Smooth muscle cell of the pulmonary artery (primary cell): ENCODE results near the gene FXYD7. TPM values are rescaled to one million over a fixed set of nuclear protein-coding genes. Genes with fewer than 3 reads are reported as not detected.

Experiments
- total RNA-seq: library from RNA; depleted of rRNA; stranded (reverse); fragments of >200 nt; gene quantifications from 2 replicates; pipeline ENCODE4 v1.2.3, GENCODE V29; 2014

The FXYD7 gene
- total RNA-seq: not detected in 2 replicates

DNA sequence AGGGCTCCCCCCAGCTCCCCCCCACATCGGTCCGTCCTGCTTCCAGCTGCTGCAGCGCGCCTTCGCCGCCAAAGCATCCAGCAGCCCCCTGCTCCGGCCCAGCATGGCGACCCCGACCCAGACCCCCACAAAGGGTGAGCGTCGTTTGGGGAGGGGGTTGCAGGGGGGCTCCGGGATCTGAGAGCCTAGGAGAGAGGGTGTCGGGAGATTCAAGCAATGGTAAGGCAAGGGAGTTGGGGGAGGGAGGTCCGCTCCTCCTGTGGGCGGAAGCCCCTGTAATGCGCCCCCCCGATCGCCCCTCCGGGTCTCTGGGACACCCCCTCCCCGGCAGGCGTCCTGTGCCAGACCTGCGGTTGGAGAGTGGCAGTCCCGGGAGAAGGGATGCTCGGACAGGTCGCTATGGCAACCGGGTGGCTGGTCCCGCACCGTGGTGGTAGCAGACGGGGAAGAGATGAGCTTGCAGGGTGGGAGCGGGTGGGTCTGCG, at the start of gene FXYD7:
TSS of gene FXYD7 (plus strand) at position 25 of the 485 bp plus-strand sequence. CDS start at position 104, 79 bp downstream.

GRCh38 chr19:35115177-35115951, 27.7 kb upstream of the FXYD7 start, which contains the start of gene FXYD3:
FXYD3 (plus strand) TSS chr19:35115823; CDS start chr19:35119377, 3,554 bp downstream.

GRCh38 chr19:35134601-35135242, 8.3 kb upstream of the FXYD7 start, which contains the start of gene LGI4:
LGI4 (minus strand) TSS chr19:35135059; CDS start chr19:35134680, 379 bp downstream.

GRCh38 chr19:35138305-35138892, 4.7 kb upstream of the FXYD7 start, which contains the start of gene FXYD1:
FXYD1 (plus strand) TSS chr19:35138824; CDS start chr19:35140080, 1,256 bp downstream.

DNA sequence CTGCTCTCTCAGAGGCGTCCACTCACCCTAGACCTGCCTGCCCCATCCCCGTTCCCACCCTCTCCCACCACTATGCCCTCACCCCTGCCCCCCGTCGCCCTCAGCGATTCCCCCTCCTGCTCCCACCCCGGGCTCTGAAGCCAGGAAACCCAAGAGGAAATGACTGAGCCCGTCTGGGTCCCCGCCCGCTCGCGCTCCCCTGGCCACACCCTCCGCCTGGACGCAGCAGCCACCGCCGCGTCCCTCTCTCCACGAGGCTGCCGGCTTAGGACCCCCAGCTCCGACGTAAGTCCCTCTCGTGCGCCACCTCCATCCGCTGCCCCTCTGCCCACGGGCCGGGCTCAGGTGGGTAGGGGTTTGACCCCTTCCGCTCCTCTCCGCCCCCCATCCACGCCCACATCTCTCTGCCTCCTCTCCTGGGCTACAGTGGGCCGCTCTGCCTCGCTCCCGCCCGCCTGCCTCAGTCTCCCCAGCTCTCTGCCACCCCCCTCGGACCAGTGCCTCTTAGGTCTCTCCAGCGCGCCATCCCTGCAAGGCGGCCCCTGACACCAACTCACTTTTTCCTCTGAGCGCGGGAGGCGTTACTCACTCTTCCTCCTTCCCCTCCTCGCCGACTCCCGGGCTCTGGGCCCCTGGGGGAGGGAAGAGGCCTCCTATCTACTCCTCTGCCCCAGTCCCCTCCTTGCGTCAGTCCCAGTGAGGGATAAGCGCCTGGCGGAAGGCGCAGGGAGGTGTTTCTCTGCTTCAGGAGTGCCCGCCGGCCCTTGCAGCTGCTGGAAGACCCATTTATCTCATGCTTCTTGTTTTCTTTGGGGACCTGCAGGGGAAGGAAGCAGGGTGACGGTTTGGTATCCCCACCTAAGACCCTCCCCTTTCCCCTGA, 11.7 kb downstream of the FXYD7 start, which contains the start of gene FXYD5:
TSS of gene FXYD5 (plus strand) at position 211 of the 882 bp plus-strand sequence. CDS start 816 bp downstream, outside the sequence.

Other genes starting within 250 kb of the FXYD7 start
- gene ZNF30, start 216.4 kb upstream of the FXYD7 start, total RNA-seq: 1.8 and 2.8 TPM in 2 replicates
- gene ZNF792, start 179.0 kb upstream of the FXYD7 start, total RNA-seq: 5.4 and 6.7 TPM in 2 replicates
- 31.7 and 46.6 TPM in 2 replicates for gene GRAMD1A, start 142.9 kb upstream of the FXYD7 start, total RNA-seq
- gene SCN1B, start 112.8 kb upstream of the FXYD7 start, total RNA-seq: 10.6 and 15.9 TPM in 2 replicates
- gene HPN, start 101.5 kb upstream of the FXYD7 start, total RNA-seq: 0.07 TPM in 1 of 2 replicates, not detected in the other
- gene FXYD3, start 27.4 kb upstream of the FXYD7 start, total RNA-seq: not detected in 2 replicates
- gene LGI4, start 8.2 kb upstream of the FXYD7 start, total RNA-seq: 0.59 and 1.5 TPM in 2 replicates
- 4.2 TPM in 2 replicates for gene FXYD1, start 4.4 kb upstream of the FXYD7 start, total RNA-seq
- 29.7 and 48.7 TPM in 2 replicates for gene FXYD5, start 11.5 kb downstream of the FXYD7 start, total RNA-seq
- not detected in 2 replicates for gene FAM187B, start 85.5 kb downstream of the FXYD7 start, total RNA-seq
- gene LSR, start 105.7 kb downstream of the FXYD7 start, total RNA-seq: 0.20 and 0.33 TPM in 2 replicates
- 80.5 and 94.7 TPM in 2 replicates for gene USF2, start 125.7 kb downstream of the FXYD7 start, total RNA-seq
- 0.07 TPM in 1 of 2 replicates, not detected in the other for gene HAMP, start 139.3 kb downstream of the FXYD7 start, total RNA-seq
- gene MAG, start 148.9 kb downstream of the FXYD7 start, total RNA-seq: not detected in 2 replicates
- gene CD22, start 185.9 kb downstream of the FXYD7 start, total RNA-seq: 0.40 and 0.78 TPM in 2 replicates
- gene FFAR1, start 204.6 kb downstream of the FXYD7 start, total RNA-seq: not detected in 2 replicates
- not detected in 2 replicates for gene FFAR3, start 215.2 kb downstream of the FXYD7 start, total RNA-seq
- 0.07 TPM in 1 of 2 replicates, not detected in the other for gene GPR42, start 227.8 kb downstream of the FXYD7 start, total RNA-seq